KMS-11 (cell line): Measurements from ENCODE around the gene PAOX.
"Not testable (repeated sequence)": the region's sequence is repeated elsewhere in the genome, so short reads cannot be mapped to it uniquely, and the experiment has no call there.

Source experiments
- H2AFZ ChIP-seq: fragments of 200-600 bp; sonication (generic); 2 replicates; pipeline ENCODE4 v1.6.1; 2016; ENCODE audit warnings: antibody characterized with exemption, mixed run types, low read depth
- H3K27ac ChIP-seq: fragments of 200-600 bp; sonication (generic); 2 replicates; pipeline ENCODE4 v1.6.1; 2016; ENCODE audit warnings: mild to moderate bottlenecking, mixed run types
- H3K27me3 ChIP-seq: fragments of 200-600 bp; sonication (generic); 2 replicates; pipeline ENCODE4 v1.6.1; 2017; ENCODE audit warnings: mild to moderate bottlenecking, low read depth, mixed run types, moderate library complexity; ENCODE audit not compliant: insufficient read depth
- H3K36me3 ChIP-seq: fragments of 200-600 bp; sonication (generic); 2 replicates; pipeline ENCODE4 v1.6.1; 2017; ENCODE audit warnings: mild to moderate bottlenecking, mixed run types; ENCODE audit not compliant: insufficient read depth
- H3K4me1 ChIP-seq: fragments of 200-600 bp; sonication (generic); 2 replicates; pipeline ENCODE4 v1.6.1; 2016; ENCODE audit warnings: mild to moderate bottlenecking, low read depth, mixed run types; ENCODE audit not compliant: poor library complexity, severe bottlenecking
- H3K4me2 ChIP-seq: fragments of 200-600 bp; sonication (generic); 2 replicates; pipeline ENCODE4 v1.7.0; 2016; ENCODE audit warnings: mild to moderate bottlenecking, mixed run types
- H3K4me3 ChIP-seq: fragments of 200-600 bp; sonication (generic); IDR thresholded peaks from 2 replicates; pipeline ENCODE4 v1.6.1; 2017; ENCODE audit warnings: low read depth, low read length, mixed read lengths; ENCODE audit not compliant: insufficient read depth
- H3K79me2 ChIP-seq: fragments of 200-600 bp; sonication (generic); 2 replicates; pipeline ENCODE4 v1.6.1; 2016; ENCODE audit warnings: low read depth, mixed run types; ENCODE audit not compliant: insufficient read depth
- H3K9ac ChIP-seq: fragments of 200-600 bp; sonication (generic); 2 replicates; pipeline ENCODE4 v1.6.1; 2016; ENCODE audit warnings: mild to moderate bottlenecking, mixed run types
- H4K20me1 ChIP-seq: fragments of 200-600 bp; sonication (generic); 2 replicates; pipeline ENCODE4 v1.6.1; 2016; ENCODE audit warnings: mild to moderate bottlenecking, mixed run types; ENCODE audit not compliant: insufficient read depth
- TF ChIP-seq, protein P1 (sequence below): fragments of 200-600 bp; sonication (generic); conservative IDR thresholded peaks from 2 replicates; pipeline ENCODE4 v1.6.1; 2017; ENCODE audit warnings: low read depth, mild to moderate bottlenecking, antibody characterized with exemption, low read length, moderate library complexity, mixed read lengths

Gene PAOX

GRCh38 chr10:133381036-133381435, 2.0 kb downstream of the PAOX start:
- H3K79me2 ChIP-seq = no peaks in the 10 kb centered on the region
- no peaks in the 10 kb centered on the region for H3K27me3 ChIP-seq
- H3K36me3 ChIP-seq = no peaks in the 10 kb centered on the region
- H3K4me3 ChIP-seq = no peak overlapping the region
- H4K20me1 ChIP-seq = no peaks in the 10 kb centered on the region
- H2AFZ ChIP-seq = no peak overlapping the region
- no peaks in the 10 kb centered on the region for H3K4me1 ChIP-seq
- H3K27ac ChIP-seq = no peak overlapping the region
- TF ChIP-seq, protein P1, sequence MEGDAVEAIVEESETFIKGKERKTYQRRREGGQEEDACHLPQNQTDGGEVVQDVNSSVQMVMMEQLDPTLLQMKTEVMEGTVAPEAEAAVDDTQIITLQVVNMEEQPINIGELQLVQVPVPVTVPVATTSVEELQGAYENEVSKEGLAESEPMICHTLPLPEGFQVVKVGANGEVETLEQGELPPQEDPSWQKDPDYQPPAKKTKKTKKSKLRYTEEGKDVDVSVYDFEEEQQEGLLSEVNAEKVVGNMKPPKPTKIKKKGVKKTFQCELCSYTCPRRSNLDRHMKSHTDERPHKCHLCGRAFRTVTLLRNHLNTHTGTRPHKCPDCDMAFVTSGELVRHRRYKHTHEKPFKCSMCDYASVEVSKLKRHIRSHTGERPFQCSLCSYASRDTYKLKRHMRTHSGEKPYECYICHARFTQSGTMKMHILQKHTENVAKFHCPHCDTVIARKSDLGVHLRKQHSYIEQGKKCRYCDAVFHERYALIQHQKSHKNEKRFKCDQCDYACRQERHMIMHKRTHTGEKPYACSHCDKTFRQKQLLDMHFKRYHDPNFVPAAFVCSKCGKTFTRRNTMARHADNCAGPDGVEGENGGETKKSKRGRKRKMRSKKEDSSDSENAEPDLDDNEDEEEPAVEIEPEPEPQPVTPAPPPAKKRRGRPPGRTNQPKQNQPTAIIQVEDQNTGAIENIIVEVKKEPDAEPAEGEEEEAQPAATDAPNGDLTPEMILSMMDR = no peak
- H3K9ac ChIP-seq = no peak overlapping the region
- no peak overlapping the region for H3K4me2 ChIP-seq

GRCh38 chr10:133383551-133383950, 4.5 kb downstream of the PAOX start:
- Histone ChIP-seq H3K27me3 (no peaks in the 10 kb centered on the region), H2AFZ (no peak overlapping the region), H3K79me2 (no peaks in the 10 kb centered on the region), H3K4me1 (peaks cover 10% of the 10 kb centered on the region), H3K27ac (no peak overlapping the region), H3K9ac (no peak overlapping the region), H4K20me1 (no peaks in the 10 kb centered on the region), H3K36me3 (no peaks in the 10 kb centered on the region), H3K4me2 (no peak overlapping the region), H3K4me3 (no peak overlapping the region)
- TF ChIP-seq, protein P1 = no peak

DNA sequence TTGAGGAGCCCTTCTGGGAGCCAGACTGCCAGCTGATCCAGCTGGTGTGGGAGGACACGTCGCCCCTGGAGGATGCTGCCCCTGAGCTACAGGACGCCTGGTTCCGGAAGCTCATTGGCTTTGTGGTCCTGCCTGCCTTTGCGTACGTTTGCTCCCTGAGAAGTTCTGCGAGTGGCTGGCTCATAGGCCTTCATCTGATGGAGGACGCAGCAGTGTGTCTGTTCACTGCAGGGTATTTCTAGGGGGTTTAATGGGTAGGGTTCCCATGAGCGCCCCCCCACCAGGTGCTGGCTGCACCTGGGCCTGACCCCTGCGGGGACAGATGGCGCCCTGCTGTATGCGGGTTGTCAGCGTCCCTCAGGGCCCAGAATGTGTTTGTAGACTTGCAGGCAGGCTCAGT, 5.0 kb downstream of the PAOX start:
- H3K36me3 ChIP-seq = no peaks in the 10 kb centered on the region
- H3K9ac ChIP-seq = no peak overlapping the region
- H3K79me2 ChIP-seq = no peaks in the 10 kb centered on the region
- TF ChIP-seq, protein P1 = no peak
- no peak overlapping the region for H3K4me3 ChIP-seq
- peaks cover 10% of the 10 kb centered on the region for H3K4me1 ChIP-seq
- H3K4me2 ChIP-seq = no peak overlapping the region
- H3K27me3 ChIP-seq = no peaks in the 10 kb centered on the region
- H4K20me1 ChIP-seq = no peaks in the 10 kb centered on the region
- H2AFZ ChIP-seq = no peak overlapping the region
- no peak overlapping the region for H3K27ac ChIP-seq

- Histone ChIP-seq H3K4me1 (peaks cover 14% of the 10 kb centered on the region), H3K4me2 (no peak overlapping the region), H4K20me1 (no peaks in the 10 kb centered on the region), H3K4me3 (no peak overlapping the region), H3K27ac (no peak overlapping the region), H3K9ac (no peak overlapping the region), H2AFZ (no peak overlapping the region), H3K36me3 (no peaks in the 10 kb centered on the region), H3K27me3 (no peaks in the 10 kb centered on the region), H3K79me2 (no peaks in the 10 kb centered on the region)
- TF ChIP-seq, protein P1 = no peak
Observed at GRCh38 chr10:133385214-133385613, 6.2 kb downstream of the PAOX start.

- H3K79me2 ChIP-seq, H3K27me3 ChIP-seq, H3K4me3 ChIP-seq, H3K4me2 ChIP-seq, H4K20me1 ChIP-seq, H3K27ac ChIP-seq, H3K36me3 ChIP-seq, H2AFZ ChIP-seq, H3K9ac ChIP-seq: not testable (repeated sequence)
- H3K4me1 ChIP-seq = peaks cover 30% of the 10 kb centered on the region
Observed at GRCh38 chr10:133386951-133387350, 7.9 kb downstream of the PAOX start.
